Ectodermal cell (in vitro differentiated cells): ENCODE data around the gene FHIT.

Experiments
- H3K27ac ChIP-seq: 2 replicates; pipeline ENCODE4 v1.7.0; 2013; ENCODE audit warnings: mild to moderate bottlenecking, low read depth, low read length; ENCODE audit not compliant: insufficient read depth, poor library complexity, severe bottlenecking
- H3K27me3 ChIP-seq: 2 replicates; pipeline ENCODE4 v1.7.0; 2013; ENCODE audit warnings: mild to moderate bottlenecking, low read length; ENCODE audit not compliant: insufficient read depth, control insufficient read depth, poor library complexity, severe bottlenecking
- H3K36me3 ChIP-seq: one replicate; pipeline ENCODE4 v1.7.0; 2013; ENCODE audit warnings: low read length; ENCODE audit not compliant: control insufficient read depth, insufficient read depth
- H3K4me1 ChIP-seq: one replicate; pipeline ENCODE4 v1.7.0; 2013; ENCODE audit warnings: low read length; ENCODE audit not compliant: control insufficient read depth, insufficient read depth
- H3K4me3 ChIP-seq: 2 replicates; pipeline ENCODE4 v1.7.0; 2013; ENCODE audit warnings: low read depth, low read length, control low read depth; ENCODE audit not compliant: insufficient read depth
- H3K9me3 ChIP-seq: 2 replicates; pipeline ENCODE4 v1.7.0; 2013; ENCODE audit warnings: mild to moderate bottlenecking, low read length, moderate library complexity; ENCODE audit not compliant: control insufficient read depth
- WGBS, 2 experiments: methylation state at CpG; one replicate each; pipeline ENCODE4 v1.1.7; 2013; ENCODE audit warnings: missing lambda C conversion rate in 2 of 2; 5-methylcytosine and 5-hydroxymethylcytosine counted together

FHIT gene

GRCh38 chr3:59774634-59775033, 1476.6 kb downstream of the FHIT start:
- WGBS, 2 experiments = 93% methylated on average over 6 of the region's 6 CpGs
- Histone ChIP-seq H3K27me3 (no peaks in the 10 kb centered on the region), H3K9me3 (no peaks in the 10 kb centered on the region), H3K4me1 (no peaks in the 10 kb centered on the region), H3K4me3 (no peak overlapping the region), H3K36me3 (no peaks in the 10 kb centered on the region), H3K27ac (no peak overlapping the region)

GRCh38 chr3:59774000-59774399, 1477.3 kb downstream of the FHIT start:
- no peaks in the 10 kb centered on the region for H3K4me1 ChIP-seq
- no peak overlapping the region for H3K27ac ChIP-seq
- H3K27me3 ChIP-seq = no peaks in the 10 kb centered on the region
- 93 to 98% methylated on average over 6 of the region's 6 CpGs for WGBS, 2 experiments
- no peaks in the 10 kb centered on the region for H3K9me3 ChIP-seq
- H3K36me3 ChIP-seq = no peaks in the 10 kb centered on the region
- H3K4me3 ChIP-seq = no peak overlapping the region

- WGBS, 2 experiments = 84 to 86% methylated on average over 12 of the region's 12 CpGs
- Histone ChIP-seq H3K4me3 (no peak overlapping the region), H3K9me3 (no peaks in the 10 kb centered on the region), H3K27ac (no peak overlapping the region), H3K27me3 (no peaks in the 10 kb centered on the region), H3K36me3 (no peaks in the 10 kb centered on the region), H3K4me1 (no peaks in the 10 kb centered on the region)
These were observed 1478.5 kb downstream of the FHIT start for GRCh38 chr3:59772416-59773408.

DNA sequence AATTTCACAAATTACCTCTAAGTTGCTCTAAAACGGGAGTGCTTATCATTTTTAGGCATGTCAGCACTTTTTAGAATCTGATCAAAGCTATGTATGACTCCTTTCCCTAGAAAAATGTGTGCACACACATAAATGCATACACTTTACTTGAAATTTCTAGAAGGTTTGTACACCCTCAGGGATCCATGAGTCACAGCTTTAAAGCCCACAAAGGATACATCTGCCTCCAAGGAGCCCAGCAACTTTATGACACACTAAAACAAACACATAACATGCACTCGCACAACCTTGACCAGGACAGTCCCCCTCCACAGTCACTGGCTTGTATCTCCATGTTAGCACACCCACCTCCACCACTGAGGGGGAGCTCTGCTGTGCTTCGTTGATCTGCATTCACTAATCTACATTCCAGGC, 1479.5 kb downstream of the FHIT start:
- Histone ChIP-seq H3K9me3 (no peaks in the 10 kb centered on the region), H3K36me3 (no peaks in the 10 kb centered on the region), H3K4me1 (no peaks in the 10 kb centered on the region), H3K4me3 (no peak overlapping the region), H3K27me3 (no peaks in the 10 kb centered on the region), H3K27ac (no peak overlapping the region)
- 86 to 89% methylated on average over 2 to 3 of the region's 3 CpGs for WGBS, 2 experiments

DNA sequence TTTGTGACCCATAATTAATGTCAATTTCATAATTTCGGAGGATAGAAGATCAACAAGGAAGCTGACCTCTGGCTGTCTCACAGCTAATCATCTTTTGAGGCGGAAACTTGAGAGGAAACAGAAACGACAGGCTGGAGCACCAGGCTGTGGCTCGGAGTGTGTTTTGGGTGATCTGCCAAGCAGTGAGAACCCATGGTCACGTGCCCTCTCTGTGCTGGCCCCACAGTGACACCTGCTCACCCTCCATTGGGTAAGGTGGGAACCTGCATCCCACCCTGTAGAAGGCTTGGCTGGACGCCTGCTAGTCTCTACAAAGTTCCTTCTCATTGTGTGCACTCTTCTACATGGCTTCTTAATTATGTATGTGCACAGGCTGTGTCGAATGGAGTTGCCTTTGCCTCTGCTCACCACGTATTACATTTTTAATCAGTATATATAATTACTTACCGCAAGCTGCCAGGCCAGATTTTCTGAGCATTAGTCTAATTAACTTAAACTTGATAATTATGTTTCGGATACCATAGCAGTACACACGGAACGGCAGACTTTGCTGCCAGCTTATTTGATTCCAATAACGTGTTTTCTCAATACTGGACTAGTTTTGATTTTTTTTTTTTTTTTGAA, 1482.0 kb downstream of the FHIT start:
- no peaks in the 10 kb centered on the region for H3K27me3 ChIP-seq
- no peaks in the 10 kb centered on the region for H3K9me3 ChIP-seq
- no peaks in the 10 kb centered on the region for H3K4me1 ChIP-seq
- WGBS, 2 experiments = 93 to 97% methylated on average over 13 of the region's 13 CpGs
- H3K4me3 ChIP-seq = no peak overlapping the region
- H3K27ac ChIP-seq = no peak overlapping the region
- no peaks in the 10 kb centered on the region for H3K36me3 ChIP-seq

DNA sequence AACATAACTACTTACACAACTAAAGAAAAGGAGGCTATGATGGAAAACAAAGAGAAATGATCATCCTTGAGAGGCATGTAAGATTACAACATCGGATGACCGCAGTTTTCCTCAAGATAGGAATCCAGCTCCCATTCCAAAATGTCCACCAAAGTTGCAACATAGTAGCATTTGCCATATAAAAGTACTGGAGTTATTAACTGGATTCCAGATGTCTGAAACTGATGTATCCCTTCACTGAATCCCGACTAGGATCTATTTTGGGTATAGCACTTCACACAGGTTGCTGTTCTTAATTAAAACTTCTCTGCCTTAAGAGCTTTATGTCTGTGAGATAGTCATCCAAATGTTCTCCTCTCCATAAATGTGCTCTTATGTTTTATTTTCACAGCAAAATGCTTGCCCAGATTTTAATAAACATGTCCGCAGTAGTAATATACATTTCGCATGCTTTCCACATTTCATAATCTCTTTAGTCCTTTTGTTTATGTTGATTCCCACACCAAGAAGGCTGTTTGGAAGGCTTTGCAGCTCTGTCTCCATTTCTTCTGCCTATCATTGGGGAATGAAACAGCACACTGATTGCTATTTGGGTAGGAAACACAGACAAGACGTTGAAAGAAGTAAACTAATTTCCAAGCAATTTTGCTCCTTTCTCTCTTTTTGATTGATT, 1484.9 kb downstream of the FHIT start:
- Histone ChIP-seq H3K27ac (no peak overlapping the region), H3K9me3 (no peaks in the 10 kb centered on the region), H3K4me1 (no peaks in the 10 kb centered on the region), H3K36me3 (no peaks in the 10 kb centered on the region), H3K4me3 (no peak overlapping the region), H3K27me3 (no peaks in the 10 kb centered on the region)
- WGBS, 2 experiments = 92 to 98% methylated on average over 6 of the region's 6 CpGs

GRCh38 chr3:59764171-59764570, 1487.1 kb downstream of the FHIT start:
- Histone ChIP-seq H3K27me3 (no peaks in the 10 kb centered on the region), H3K36me3 (no peaks in the 10 kb centered on the region), H3K9me3 (no peaks in the 10 kb centered on the region), H3K4me1 (no peaks in the 10 kb centered on the region), H3K27ac (no peak overlapping the region), H3K4me3 (no peak overlapping the region)
- WGBS, 2 experiments = 90 to 95% methylated on average over 4 of the region's 4 CpGs

DNA sequence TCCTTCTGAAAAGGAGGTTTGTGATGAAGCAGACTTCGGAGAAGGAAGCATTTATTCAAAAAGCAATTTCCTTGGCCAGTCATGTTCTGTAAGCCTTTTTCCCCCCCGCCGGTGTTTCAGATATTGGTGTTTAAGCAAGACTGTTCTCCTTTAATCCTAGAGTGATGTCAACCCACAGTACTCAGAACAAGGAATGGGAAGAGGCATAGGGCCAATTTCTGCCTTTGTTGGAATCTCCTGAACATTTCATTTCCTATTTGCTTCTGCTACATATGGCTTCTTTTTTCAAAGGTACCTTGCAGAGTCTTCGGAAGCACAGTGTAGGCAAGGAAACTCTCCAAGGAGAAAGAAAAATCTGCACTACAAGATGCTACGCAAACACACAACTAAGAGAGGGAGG, 1488.3 kb downstream of the FHIT start:
- Histone ChIP-seq H3K4me3 (no peak overlapping the region), H3K9me3 (no peaks in the 10 kb centered on the region), H3K4me1 (peaks cover 8% of the 10 kb centered on the region), H3K27ac (no peak overlapping the region), H3K36me3 (no peaks in the 10 kb centered on the region), H3K27me3 (no peaks in the 10 kb centered on the region)
- WGBS, 2 experiments = 95% methylated on average over 5 of the region's 5 CpGs

GRCh38 chr3:59759298-59760031, 1491.8 kb downstream of the FHIT start:
- Histone ChIP-seq H3K4me3 (no peak overlapping the region), H3K27ac (no peak overlapping the region)
- WGBS, 2 experiments = 92 to 95% methylated on average over 5 to 6 of the region's 6 CpGs

More at GRCh38 chr3:59759298-59760031, 1491.8 kb downstream of the FHIT start:
- no peaks in the 10 kb centered on the region for H3K27me3 ChIP-seq
- H3K4me1 ChIP-seq = peaks cover 8% of the 10 kb centered on the region
- H3K36me3 ChIP-seq = no peaks in the 10 kb centered on the region
- H3K9me3 ChIP-seq = no peaks in the 10 kb centered on the region
